SU-DHL-6 (cell line): ENCODE data around the gene MKI67.

Source experiments
- CTCF ChIP-seq: fragments of 200-600 bp; sonication (generic); IDR thresholded peaks from one replicate; pipeline ENCODE4 v1.5.1; 2017; ENCODE audit warnings: antibody characterized with exemption, mild to moderate bottlenecking, low read length, moderate library complexity; ENCODE audit not compliant: insufficient read depth, poor library complexity, severe bottlenecking
- EZH2phosphoT487 ChIP-seq: fragments of 200-600 bp; sonication (generic), shearing (Covaris generic); conservative IDR thresholded peaks from 2 replicates; pipeline ENCODE4 v1.6.1; 2018; ENCODE audit warnings: mild to moderate bottlenecking, antibody characterized with exemption, low read length, moderate library complexity, mixed read lengths

DNA sequence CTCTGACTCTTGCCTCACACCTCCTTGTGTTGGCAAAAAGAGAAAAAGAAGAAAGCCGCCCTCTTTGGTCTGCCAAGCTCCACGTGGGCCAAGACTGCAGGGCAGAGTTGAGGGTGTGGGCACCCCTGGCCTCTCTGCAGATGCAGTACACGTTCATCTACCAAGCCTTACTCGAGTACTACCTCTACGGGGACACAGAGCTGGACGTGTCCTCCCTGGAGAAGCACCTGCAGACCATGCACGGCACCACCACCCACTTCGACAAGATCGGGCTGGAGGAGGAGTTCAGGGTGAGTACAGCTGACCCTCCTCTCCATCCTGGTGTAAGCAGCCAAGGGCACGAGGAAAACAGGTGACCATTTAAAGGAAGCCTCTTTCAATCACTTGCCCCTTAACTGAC is 56.1 kb downstream of the MKI67 start:
- no peak for TF ChIP-seq CTCF
- TF ChIP-seq EZH2phosphoT487 = no peak
